Spleen (tissue), 7 donors: ENCODE measurements around the gene ACOXL.

Experiments used
- CTCF ChIP-seq, 11 experiments: fragments of 200-600 bp in 7 of 11; fragments of 450-650 bp in 4 of 11; sonication (generic) in 4 of 11; IDR thresholded peaks in 8 of 11; conservative IDR thresholded peaks in 3 of 11; 1 replicate in 7 of 11; 2 replicates in 4 of 11; pipeline versions ENCODE4 v1.4.0 to v1.8.0; 2016 to 2021; ENCODE audit warnings: antibody characterized with exemption in 11 of 11, inconsistent platforms in 4 of 11, mild to moderate bottlenecking in 1 of 11
- POLR2A ChIP-seq, 3 donors: fragments of 450-650 bp; IDR thresholded peaks; one replicate each; pipeline ENCODE4 v1.5.1; 2017; ENCODE audit warnings: antibody characterized with exemption in 3 of 3, mild to moderate bottlenecking in 1 of 3
- POLR2AphosphoS5 ChIP-seq, 3 donors: sonication (generic); formaldehyde crosslinking; IDR thresholded peaks; one replicate each; pipeline ENCODE4 v1.5.1; 2017; ENCODE audit warnings: antibody characterized with exemption in 3 of 3
- donor health status: DM: no; HTN: no; CAD: no; lungs with moderate emphysema.
- donor health status: DM: no; HTN: no; CAD: no.
- donor health status: DM: no; HTN: no; CAD: no.

DNA sequence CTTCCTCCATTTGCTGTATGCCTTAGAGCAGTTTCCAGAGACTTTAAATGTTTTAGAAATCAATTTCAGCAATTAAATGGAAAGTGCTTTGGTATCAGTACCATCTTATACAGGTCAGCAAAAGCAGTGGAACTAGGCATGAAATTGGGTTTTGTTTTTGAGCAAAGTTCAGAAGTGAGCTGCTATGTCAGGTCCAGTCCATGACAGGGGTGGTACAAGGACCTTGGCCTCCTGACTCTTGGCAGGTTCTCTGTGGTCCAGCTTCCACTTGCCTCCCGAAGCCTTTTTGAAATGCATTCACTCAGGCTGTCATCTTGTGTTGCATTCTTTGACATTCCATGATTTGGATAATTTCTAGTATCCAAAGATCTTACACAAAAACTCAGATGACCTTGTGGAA, 159.3 kb downstream of the ACOXL start:
- TF ChIP-seq CTCF (IDR thresholded peaks at IDR 0.05 in 8 of 11, conservative IDR thresholded peaks at IDR 0.05 in 3 of 11), result no peak
- TF ChIP-seq POLR2A (IDR thresholded peaks at IDR 0.05), result no peak
- TF ChIP-seq POLR2AphosphoS5 (IDR thresholded peaks at IDR 0.05), result no peak
